Effector memory CD8-positive, alpha-beta T cell (primary cell): Measurements from ENCODE around the gene SPANXN1.
"Not testable (repeated sequence)": the region's sequence is repeated elsewhere in the genome, so short reads cannot be mapped to it uniquely, and the experiment has no call there.

Experiments
- ATAC-seq: fragments of 150-1000 bp; cut with Tn5 transposase; replicated peaks from 2 replicates; pipeline ENCODE4 v1.10.0; 2021; ENCODE audit warnings: mild to moderate bottlenecking, moderate library complexity
- DNase-seq, 3 experiments: peaks; one replicate each; pipeline ENCODE4 v3.0.0; 2021
- H3K27ac Mint-ChIP-seq, 2 donors: one replicate each; pipeline ENCODE4 v1.8.0; 2022; ENCODE audit warnings: mild to moderate bottlenecking in 2 of 2, mixed read lengths in 2 of 2, moderate library complexity in 2 of 2
- H3K27me3 Mint-ChIP-seq, 2 donors: one replicate each; pipeline ENCODE4 v1.8.0; 2022; ENCODE audit warnings: mixed read lengths in 2 of 2
- H3K36me3 Mint-ChIP-seq: one replicate; pipeline ENCODE4 v1.8.0; 2022; ENCODE audit warnings: mild to moderate bottlenecking, moderate library complexity, mixed read lengths; ENCODE audit not compliant: insufficient read depth
- H3K4me1 Mint-ChIP-seq, 2 donors: one replicate each; pipeline ENCODE4 v1.8.0; 2022; ENCODE audit warnings: low read depth in 2 of 2, mixed read lengths in 2 of 2
- H3K4me3 Mint-ChIP-seq, 2 donors: one replicate each; pipeline ENCODE4 v1.8.0; 2022; ENCODE audit warnings: mild to moderate bottlenecking in 2 of 2, mixed read lengths in 2 of 2, moderate library complexity in 2 of 2
- H3K9me3 Mint-ChIP-seq, 2 donors: one replicate each; pipeline ENCODE4 v1.8.0; 2022; ENCODE audit warnings: mixed read lengths in 2 of 2
- total RNA-seq, 9 experiments: gene quantifications; one replicate each; lab custom pipeline; 2026; lab: John Stamatoyannopoulos, UW

SPANXN1 gene, protein sequence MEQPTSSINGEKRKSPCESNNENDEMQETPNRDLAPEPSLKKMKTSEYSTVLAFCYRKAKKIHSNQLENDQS
- total RNA-seq = 0 reads per million in 9 experiments

DNA sequence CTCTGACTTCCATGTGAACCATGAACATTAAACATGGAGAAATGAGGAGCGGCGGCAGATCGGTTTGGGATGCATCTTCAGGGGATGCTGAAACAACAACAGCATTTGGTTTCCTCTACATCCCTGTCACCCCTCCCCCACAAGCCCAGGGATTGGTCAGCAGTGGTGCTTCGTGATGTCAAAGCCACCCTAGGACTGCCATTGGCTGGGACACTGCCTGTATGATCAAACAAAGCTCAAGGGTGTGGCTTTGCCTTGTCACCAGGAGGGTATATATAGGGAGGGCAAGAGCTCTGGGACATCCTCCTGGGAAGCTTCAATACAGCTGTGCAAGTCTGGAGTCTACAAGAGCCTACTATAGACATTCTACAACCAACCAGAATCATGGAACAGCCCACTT is at the start of gene SPANXN1:
Gene SPANXN1, plus strand, starts transcription at position 301 of the 400 bp plus-strand sequence. Its CDS starts 84 bp downstream, at position 385.
- H3K27ac Mint-ChIP-seq, ATAC-seq, H3K36me3 Mint-ChIP-seq, H3K4me3 Mint-ChIP-seq, H3K27me3 Mint-ChIP-seq, H3K9me3 Mint-ChIP-seq, DNase-seq, H3K4me1 Mint-ChIP-seq: not testable (repeated sequence)

DNA sequence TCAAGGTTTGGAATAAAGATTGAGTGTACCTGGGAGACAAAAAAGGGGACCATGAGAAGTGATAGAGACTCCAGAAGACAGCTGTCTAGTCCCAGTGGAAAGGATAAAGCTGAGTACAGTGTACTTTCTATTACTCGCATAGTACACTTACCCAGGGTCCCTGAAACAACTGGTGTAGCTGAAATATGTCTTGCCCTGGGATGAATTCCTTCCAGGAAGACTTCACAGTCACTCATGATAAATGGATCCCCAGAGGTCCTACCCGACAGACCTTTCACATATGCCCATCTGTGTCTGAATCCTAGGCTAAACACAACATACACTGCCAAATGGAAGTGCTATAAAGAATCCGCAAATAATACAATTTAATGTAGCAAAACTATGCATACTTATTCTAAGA is 48.2 kb upstream of the SPANXN1 start:
- Mint-ChIP-seq H3K9me3 (peaks cover 2 to 16% of the 10 kb centered on the region in 2 donors), H3K36me3 (no peaks in the 10 kb centered on the region), H3K4me1 (no peaks in the 10 kb centered on the region), H3K4me3 (no peak overlapping the region), H3K27ac (no peak overlapping the region), H3K27me3 (no peaks in the 10 kb centered on the region)
- ATAC-seq (no peak), DNase-seq (no peak)

DNA sequence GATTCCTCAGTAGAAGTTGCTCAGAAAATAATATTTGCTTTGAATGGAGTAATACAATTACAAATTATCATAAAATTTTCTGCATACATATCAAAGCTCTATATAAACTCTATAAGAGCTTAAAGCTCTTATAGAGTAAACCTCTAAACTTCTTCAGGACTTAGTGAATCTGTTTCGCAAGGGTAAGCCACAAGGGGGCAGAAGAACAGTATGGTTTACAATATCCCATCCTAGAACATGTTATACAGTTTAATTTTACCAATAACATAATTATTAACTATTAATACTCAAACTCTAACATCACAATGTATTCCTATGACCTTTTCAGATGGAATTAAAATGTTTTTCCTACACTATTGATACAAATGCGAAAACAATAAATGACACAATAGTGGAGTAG is 33.8 kb upstream of the SPANXN1 start:
- ATAC-seq (no peak), DNase-seq (no peak)
- Mint-ChIP-seq H3K36me3 (no peaks in the 10 kb centered on the region), H3K9me3 (peaks cover 0 to under 1% of the 10 kb centered on the region in 2 donors), H3K4me3 (no peak overlapping the region), H3K4me1 (no peaks in the 10 kb centered on the region), H3K27ac (no peak overlapping the region), H3K27me3 (no peaks in the 10 kb centered on the region)

DNA sequence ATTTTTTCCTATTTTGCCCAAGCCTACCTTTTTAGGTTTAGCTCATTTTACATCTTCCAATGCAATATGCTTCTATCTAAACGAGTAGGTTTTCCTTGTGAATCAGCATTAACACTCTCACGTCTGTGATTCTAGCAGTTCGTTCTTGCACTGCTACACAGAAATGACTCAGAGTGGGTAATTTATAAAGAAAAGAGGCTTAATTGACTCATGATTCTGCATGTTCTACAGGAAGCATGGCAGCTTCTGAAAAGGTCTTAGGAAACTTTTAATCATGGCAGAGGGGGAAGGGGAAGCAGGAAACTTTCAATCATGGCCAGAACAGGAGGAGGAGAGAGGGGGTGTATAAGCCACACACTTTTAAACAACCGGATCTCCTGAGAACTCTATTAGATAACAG is 44.9 kb downstream of the SPANXN1 start:
- ATAC-seq (no peak), DNase-seq (no peak)
- Mint-ChIP-seq H3K9me3 (peaks cover 0 to 6% of the 10 kb centered on the region in 2 donors), H3K4me1 (no peaks in the 10 kb centered on the region), H3K27me3 (no peaks in the 10 kb centered on the region), H3K4me3 (no peak overlapping the region), H3K27ac (no peak overlapping the region), H3K36me3 (no peaks in the 10 kb centered on the region)
